Suprapubic skin (tissue), 4 donors: ENCODE data around the gene TNFAIP8L1.

Experiments
- CTCF ChIP-seq, 2 donors: fragments of 200-600 bp in 1 of 2; fragments of 450-650 bp in 1 of 2; sonication (generic) in 1 of 2; IDR thresholded peaks; one replicate each; pipeline ENCODE4 v1.5.1; 2016 to 2019; ENCODE audit warnings: antibody characterized with exemption in 2 of 2, mild to moderate bottlenecking in 1 of 2, moderate library complexity in 1 of 2
- EP300 ChIP-seq: sonication (generic); formaldehyde crosslinking; IDR thresholded peaks from one replicate; pipeline ENCODE4 v1.6.1; 2017; ENCODE audit warnings: antibody characterized with exemption
- POLR2A ChIP-seq, 2 donors: fragments of 450-650 bp; IDR thresholded peaks; one replicate each; pipeline ENCODE4 v1.6.1; 2017; ENCODE audit warnings: antibody characterized with exemption in 2 of 2, mild to moderate bottlenecking in 2 of 2, moderate library complexity in 2 of 2
- POLR2AphosphoS5 ChIP-seq, 3 donors: sonication (generic); formaldehyde crosslinking; IDR thresholded peaks; one replicate each; pipeline ENCODE4 v1.6.1; 2017; ENCODE audit warnings: antibody characterized with exemption in 3 of 3

- TF ChIP-seq CTCF (IDR thresholded peaks at IDR 0.05) (no peak), POLR2AphosphoS5 (IDR thresholded peaks at IDR 0.05) (no peak), POLR2A (IDR thresholded peaks at IDR 0.05) (no peak), EP300 (no peak)
Measured at GRCh38 chr19:4673216-4673615, 33.9 kb downstream of the TNFAIP8L1 start.
